Loucy (cell line): ENCODE results near the gene NLGN4X.

Experiments
- H2AFZ ChIP-seq: fragments of 200-600 bp; sonication (generic); 2 replicates; pipeline ENCODE4 v1.6.0; 2016; ENCODE audit warnings: antibody characterized with exemption, mild to moderate bottlenecking, low read length, moderate library complexity
- H3F3A ChIP-seq: fragments of 200-600 bp; 2 replicates; pipeline ENCODE4 v1.6.0; 2016; ENCODE audit warnings: antibody characterized with exemption, low read depth, mild to moderate bottlenecking
- H3K27me3 ChIP-seq: fragments of 200-600 bp; sonication (generic); 2 replicates; pipeline ENCODE4 v1.6.1; 2014; ENCODE audit warnings: low read length, mild to moderate bottlenecking; ENCODE audit not compliant: insufficient read depth, poor library complexity, severe bottlenecking
- H3K36me3 ChIP-seq: fragments of 200-600 bp; sonication (generic); 2 replicates; pipeline ENCODE4 v1.6.1; 2016; ENCODE audit warnings: low read length; ENCODE audit not compliant: insufficient read depth
- H3K4me1 ChIP-seq: fragments of 200-600 bp; sonication (generic); 2 replicates; pipeline ENCODE4 v1.5.1; 2014; ENCODE audit warnings: low read length, mild to moderate bottlenecking; ENCODE audit not compliant: insufficient read depth, poor library complexity, severe bottlenecking
- H3K4me2 ChIP-seq: fragments of 200-600 bp; sonication (generic); 2 replicates; pipeline ENCODE4 v1.6.0; 2014; ENCODE audit warnings: antibody characterized with exemption, low read length, low read depth, mild to moderate bottlenecking; ENCODE audit not compliant: poor library complexity, severe bottlenecking
- H3K4me3 ChIP-seq: fragments of 200-600 bp; sonication (generic); 2 replicates; pipeline ENCODE4 v1.5.1; 2014; ENCODE audit warnings: low read length, mild to moderate bottlenecking, mixed read lengths; ENCODE audit not compliant: poor library complexity, severe bottlenecking
- H3K79me2 ChIP-seq: fragments of 200-600 bp; sonication (generic); 2 replicates; pipeline ENCODE4 v1.6.1; 2014; ENCODE audit warnings: low read length; ENCODE audit not compliant: insufficient read depth
- H3K9ac ChIP-seq: fragments of 200-600 bp; sonication (generic); 2 replicates; pipeline ENCODE4 v1.6.0; 2014; ENCODE audit warnings: mild to moderate bottlenecking, low read depth, low read length, moderate library complexity; ENCODE audit not compliant: poor library complexity, severe bottlenecking
- H3K9me2 ChIP-seq: fragments of 200-600 bp; sonication (generic); replicated peaks from 2 replicates; pipeline ENCODE4 v1.6.1; 2016; ENCODE audit warnings: low read depth, low read length, mixed read lengths
- H3K9me3 ChIP-seq: fragments of 200-600 bp; sonication (generic); 2 replicates; pipeline ENCODE4 v1.6.1; 2014; ENCODE audit warnings: mild to moderate bottlenecking, antibody characterized with exemption, low read length, low read depth; ENCODE audit not compliant: insufficient read depth
- H4K20me1 ChIP-seq: fragments of 200-600 bp; sonication (generic); 2 replicates; pipeline ENCODE4 v1.6.0; 2014; ENCODE audit warnings: antibody characterized with exemption, low read length, mild to moderate bottlenecking; ENCODE audit not compliant: insufficient read depth, poor library complexity, severe bottlenecking
- CTCF ChIP-seq: fragments of 200-600 bp; sonication (generic); conservative IDR thresholded peaks from 2 replicates; pipeline ENCODE4 v1.5.1; 2014; ENCODE audit warnings: mild to moderate bottlenecking, antibody characterized with exemption, low read length
- EZH2phosphoT487 ChIP-seq: fragments of 200-600 bp; IDR thresholded peaks from 2 replicates; pipeline ENCODE4 v1.6.1; 2018; ENCODE audit warnings: antibody characterized with exemption, mild to moderate bottlenecking, moderate library complexity, borderline replicate concordance

The NLGN4X gene

DNA sequence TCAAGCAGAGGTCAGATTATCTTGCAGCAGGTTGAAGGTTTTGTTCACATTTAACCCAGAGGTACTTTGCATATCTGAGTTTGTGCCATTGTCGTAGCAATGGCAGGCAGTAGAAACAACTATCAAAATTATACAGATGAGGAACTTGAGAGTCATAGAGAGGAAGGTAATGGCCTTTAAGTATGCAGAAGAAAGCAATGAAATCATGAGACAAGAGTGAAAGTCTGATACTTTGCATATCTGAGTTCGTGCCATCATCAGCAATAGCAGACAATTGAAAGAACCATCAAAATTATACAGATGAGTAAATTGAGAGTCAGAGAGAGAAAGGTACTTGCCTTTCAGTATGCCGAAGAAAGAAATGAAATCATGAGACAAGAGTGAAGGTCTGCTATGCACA, 154.1 kb downstream of the NLGN4X start:
- H4K20me1 ChIP-seq = no peaks in the 10 kb centered on the region
- H3K9ac ChIP-seq = no peak overlapping the region

GRCh38 chrX:6071731-6072130, 156.9 kb downstream of the NLGN4X start:
- H3K9me2 ChIP-seq = no peaks in the 10 kb centered on the region
- H2AFZ ChIP-seq = no peak overlapping the region
- no peaks in the 10 kb centered on the region for H3F3A ChIP-seq
- no peaks in the 10 kb centered on the region for H3K27me3 ChIP-seq
- no peaks in the 10 kb centered on the region for H3K36me3 ChIP-seq
- no peak overlapping the region for H3K9ac ChIP-seq
- H3K79me2 ChIP-seq = no peaks in the 10 kb centered on the region
- no peak overlapping the region for H3K4me3 ChIP-seq
- H3K4me2 ChIP-seq = no peak overlapping the region
- H3K9me3 ChIP-seq = no peaks in the 10 kb centered on the region
- no peaks in the 10 kb centered on the region for H4K20me1 ChIP-seq
- TF ChIP-seq EZH2phosphoT487 = no peak
- TF ChIP-seq CTCF = no peak
- H3K4me1 ChIP-seq = no peaks in the 10 kb centered on the region

More for the DNA sequence above, 154.1 kb downstream of the NLGN4X start:
- Histone ChIP-seq H3F3A (no peaks in the 10 kb centered on the region), H3K27me3 (no peaks in the 10 kb centered on the region), H3K4me1 (no peaks in the 10 kb centered on the region), H3K36me3 (no peaks in the 10 kb centered on the region), H3K79me2 (no peaks in the 10 kb centered on the region), H3K4me2 (no peak overlapping the region), H3K9me3 (no peaks in the 10 kb centered on the region), H3K9me2 (no peaks in the 10 kb centered on the region), H2AFZ (no peak overlapping the region), H3K4me3 (no peak overlapping the region)
- TF ChIP-seq EZH2phosphoT487 (no peak), CTCF (no peak)

DNA sequence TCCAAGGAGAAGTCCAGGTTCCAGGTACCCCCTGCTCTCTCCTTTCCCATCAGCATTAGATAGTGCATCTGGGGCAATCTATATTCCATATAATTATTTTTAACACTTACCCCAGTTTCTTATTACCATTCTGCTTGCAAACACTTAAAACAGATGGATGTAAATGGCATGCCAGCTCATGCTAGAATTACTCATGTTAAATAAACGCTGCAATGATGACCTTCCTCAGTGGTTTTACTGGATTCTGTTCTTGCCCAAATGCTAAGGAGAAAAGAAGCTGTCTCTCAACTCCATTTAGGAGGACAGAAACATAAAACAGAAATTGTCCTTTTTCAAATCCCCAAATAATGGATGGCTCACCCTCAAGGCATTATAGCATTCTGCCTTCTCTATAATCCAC, 161.1 kb downstream of the NLGN4X start:
- no peak overlapping the region for H2AFZ ChIP-seq
- H3K4me1 ChIP-seq = no peaks in the 10 kb centered on the region
- TF ChIP-seq EZH2phosphoT487 = no peak
- no peak for TF ChIP-seq CTCF
- no peak overlapping the region for H3K4me2 ChIP-seq
- no peaks in the 10 kb centered on the region for H3K36me3 ChIP-seq
- H3K4me3 ChIP-seq = no peak overlapping the region
- no peaks in the 10 kb centered on the region for H3K79me2 ChIP-seq
- H3K27me3 ChIP-seq = no peaks in the 10 kb centered on the region
- H4K20me1 ChIP-seq = no peaks in the 10 kb centered on the region
- H3F3A ChIP-seq = no peaks in the 10 kb centered on the region
- H3K9me3 ChIP-seq = no peaks in the 10 kb centered on the region
- H3K9ac ChIP-seq = no peak overlapping the region
- H3K9me2 ChIP-seq = no peaks in the 10 kb centered on the region
